Activated CD4-positive, alpha-beta T cell treated with anti-CD3 and anti-CD28 coated beads, Interleukin-2, Interleukin-6, amounts not matched to agents 100 ng/mL and 50 ng/mL, durations not matched to agents 16 hours and 8 hours (primary cell): ENCODE measurements around the gene MKLN1.
"Not testable (repeated sequence)": the region's sequence is repeated elsewhere in the genome, so short reads cannot be mapped to it uniquely, and the experiment has no call there.

Experiments used
- DNase-seq: peaks from one replicate; pipeline ENCODE4 v3.0.0-alpha.2; 2020

MKLN1 gene

DNA sequence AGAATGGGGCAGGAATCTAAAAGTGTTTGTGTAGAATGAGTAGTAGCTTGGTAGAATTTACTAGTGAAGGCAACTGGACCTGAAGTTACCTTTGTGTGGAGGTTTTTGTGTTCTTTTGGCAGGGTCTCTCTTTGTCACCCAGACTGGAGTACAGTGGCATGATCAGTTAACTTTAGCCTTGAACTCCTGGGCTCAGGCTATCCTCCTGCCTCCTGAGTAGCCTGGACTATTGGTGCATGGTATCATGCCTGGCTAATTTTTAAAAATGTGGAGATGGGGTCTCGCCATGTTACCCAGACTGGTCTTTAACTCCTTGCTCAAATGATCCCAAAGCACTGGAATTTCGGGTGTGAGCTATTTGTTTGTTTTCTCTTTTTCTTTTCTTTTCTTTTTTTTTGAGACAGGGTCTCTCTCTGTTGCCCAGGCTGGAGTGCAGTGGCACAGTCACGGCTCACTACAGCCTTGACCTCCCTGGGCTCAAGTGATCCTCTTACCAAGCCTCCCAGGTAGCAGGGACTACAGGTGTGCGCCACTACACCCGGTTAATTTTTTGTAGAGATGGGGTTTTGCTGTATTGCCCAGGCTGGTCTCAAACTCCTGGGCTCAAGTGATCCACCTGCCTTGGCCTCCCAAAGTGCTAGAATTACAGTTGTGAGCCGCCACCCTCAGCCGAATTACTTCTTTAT is 76.7 kb downstream of the MKLN1 start:
- DNase-seq, result no peak

DNA sequence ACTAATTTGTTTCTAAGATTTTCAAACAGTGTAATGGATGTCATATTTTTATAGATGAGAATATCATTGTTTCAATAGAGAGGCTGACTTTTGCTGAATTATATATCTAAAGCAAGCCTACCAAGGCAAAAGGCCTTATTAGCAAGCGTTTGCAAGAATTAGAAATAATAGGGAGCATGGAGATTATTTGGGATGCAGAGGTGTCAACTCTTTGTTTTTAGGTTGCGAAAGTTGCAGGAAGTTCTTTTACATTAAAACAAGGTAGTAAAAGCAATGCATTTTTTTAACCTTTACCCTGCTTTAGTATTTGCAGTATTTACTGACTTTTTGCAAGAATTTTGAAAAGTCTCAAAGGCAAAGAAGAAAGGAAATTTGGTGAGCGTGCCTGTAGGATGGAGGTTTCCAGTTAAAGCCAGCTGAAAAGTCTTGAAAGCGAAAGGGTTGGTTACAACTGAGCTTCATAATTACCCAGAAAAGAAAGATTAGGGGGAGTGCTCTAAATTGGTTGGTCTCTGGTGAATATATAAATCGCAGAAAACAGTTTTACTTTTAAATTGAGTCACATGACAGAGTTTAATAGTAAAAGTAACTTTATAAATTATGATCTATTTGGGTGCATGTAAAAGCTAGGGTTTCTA is 81.6 kb downstream of the MKLN1 start:
- no peak for DNase-seq

DNA sequence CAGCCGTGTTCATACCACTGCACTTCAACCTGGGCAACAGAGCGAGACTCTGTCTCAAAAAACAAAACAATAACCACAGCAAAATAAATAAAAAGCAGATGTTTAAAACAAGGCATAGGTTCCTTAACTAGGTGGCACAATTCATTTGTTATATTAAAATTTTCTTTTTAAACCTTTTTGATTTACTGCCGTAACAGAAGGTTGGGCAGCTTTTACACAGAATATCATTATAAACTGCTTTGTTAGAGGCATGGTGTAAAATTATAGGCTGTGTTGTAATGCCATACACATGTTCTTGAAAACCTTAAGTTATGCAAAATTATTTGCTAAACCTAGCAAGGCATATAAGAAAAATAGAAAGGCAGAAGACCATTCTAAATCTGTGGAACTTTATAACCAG is 84.4 kb downstream of the MKLN1 start:
- DNase-seq, result no peak

DNA sequence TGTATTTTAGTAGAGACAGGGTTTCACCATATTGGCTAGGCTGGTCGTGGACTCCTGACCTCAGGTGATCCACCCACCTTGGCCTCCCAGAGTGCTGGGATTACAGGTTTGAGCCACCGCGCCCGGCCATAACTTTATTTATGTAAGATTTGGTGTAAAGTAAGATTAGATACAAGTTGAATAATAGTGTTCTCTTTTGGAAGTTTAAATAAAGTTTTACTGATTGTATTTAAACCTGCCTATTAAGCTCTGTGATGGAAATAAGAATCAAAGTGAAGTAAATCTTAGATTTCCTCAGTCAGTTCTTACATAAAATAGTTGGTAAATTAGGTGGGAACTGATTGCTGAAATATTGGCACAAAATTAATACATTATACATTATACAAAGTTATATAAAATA is 86.0 kb downstream of the MKLN1 start:
- DNase-seq, result no peak

- DNase-seq, result peak; percentile 50
Observed at GRCh38 chr7:131424219-131424822, 96.6 kb downstream of the MKLN1 start.

DNA sequence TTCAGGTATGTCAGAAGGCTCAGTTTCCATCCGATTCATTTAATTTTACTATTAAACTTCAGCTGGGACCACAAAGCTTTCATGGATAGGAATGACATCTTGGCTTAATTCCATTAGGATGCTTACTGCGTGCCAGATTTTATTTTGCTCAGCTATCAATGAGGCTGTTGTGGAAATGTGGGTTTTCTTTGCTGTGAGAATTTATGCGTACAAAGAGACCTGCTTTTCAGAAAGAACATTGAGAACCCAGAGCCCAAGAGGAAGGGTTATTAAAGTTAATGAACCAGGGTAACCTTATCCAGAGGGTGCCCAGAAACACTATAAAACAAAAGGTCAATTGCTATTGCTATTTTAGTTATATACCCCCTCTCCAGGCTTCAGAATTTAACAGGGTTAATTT is 98.3 kb downstream of the MKLN1 start:
- DNase-seq, result no peak

DNA sequence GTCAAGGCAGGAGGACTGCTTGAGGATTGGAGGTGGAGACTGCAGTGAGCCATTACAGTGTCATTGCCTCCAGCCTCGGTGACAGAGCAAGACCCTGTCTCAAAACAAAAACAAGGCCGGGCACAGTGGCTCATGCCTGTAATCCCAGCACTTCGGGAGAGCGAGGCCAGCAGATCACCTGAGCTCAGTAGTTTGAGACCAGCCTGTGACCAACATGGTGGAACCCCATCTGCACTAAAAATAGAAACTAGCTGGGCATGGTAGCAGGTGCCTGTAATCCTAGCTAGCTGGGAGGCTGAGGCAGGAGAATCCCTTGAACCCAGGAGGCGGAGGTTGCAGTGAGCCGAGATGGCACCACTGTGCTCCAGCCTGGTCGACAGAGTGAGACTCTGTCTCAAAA is 103.2 kb downstream of the MKLN1 start:
- DNase-seq, result not testable (repeated sequence)

GRCh38 chr7:131431289-131431688 is 103.6 kb downstream of the MKLN1 start:
- DNase-seq, result no peak

DNA sequence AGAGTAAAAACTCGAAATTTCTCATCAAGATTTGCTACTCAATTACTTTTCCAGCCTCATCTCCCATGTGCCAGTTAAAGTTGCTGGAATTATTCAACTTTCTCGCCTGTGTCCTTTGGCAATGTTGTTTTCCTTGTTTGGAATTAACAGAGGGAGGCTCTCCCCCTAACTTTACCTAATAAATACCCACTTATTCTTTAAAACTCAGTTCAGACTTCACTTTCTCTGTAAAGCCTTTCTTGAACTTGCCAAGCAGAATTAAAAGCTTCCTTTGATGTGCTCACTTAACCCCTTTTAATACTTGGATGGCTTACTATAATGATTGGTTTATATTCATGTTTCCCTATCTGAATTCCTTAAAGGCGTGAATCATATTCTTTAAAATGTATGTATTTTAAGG is 104.1 kb downstream of the MKLN1 start:
- no peak for DNase-seq

DNA sequence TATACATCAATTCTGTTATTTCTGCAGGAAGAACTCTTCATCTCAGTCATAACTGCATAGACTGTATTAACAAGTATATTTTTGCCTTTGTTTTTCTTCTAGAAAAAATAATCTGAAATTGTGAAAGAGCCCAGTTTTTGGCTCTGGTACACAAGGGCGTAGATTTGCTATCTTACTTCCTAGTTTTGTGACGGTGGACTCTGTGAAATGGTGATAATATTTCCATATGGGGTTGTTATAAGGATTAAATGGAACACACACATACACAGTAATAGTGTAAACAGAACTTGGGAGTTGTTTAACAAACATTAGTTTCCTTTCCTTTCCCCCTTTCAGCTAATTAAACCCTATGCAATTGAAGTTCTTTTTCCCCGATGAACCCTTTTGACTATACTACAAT is 108.7 kb downstream of the MKLN1 start:
- DNase-seq, result no peak

- no peak for DNase-seq
Observed at GRCh38 chr7:131438969-131439368, 111.3 kb downstream of the MKLN1 start.

DNA sequence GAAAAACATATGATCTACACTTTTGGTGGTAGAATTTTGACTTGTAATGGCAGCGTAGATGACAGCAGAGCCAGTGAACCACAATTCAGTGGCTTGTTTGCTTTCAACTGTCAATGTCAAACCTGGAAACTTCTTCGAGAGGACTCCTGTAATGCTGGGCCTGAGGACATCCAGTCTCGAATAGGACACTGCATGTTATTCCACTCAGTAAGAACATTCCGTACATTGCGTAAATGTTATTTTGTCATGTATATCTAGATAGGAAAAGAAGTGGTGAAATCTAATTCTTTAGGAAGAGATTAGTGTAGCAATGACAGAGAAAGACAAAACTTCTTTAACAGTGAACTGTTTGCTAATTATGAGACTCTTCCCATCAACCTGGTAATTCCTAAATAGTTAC is 115.8 kb downstream of the MKLN1 start:
- DNase-seq, result no peak

- no peak for DNase-seq
Observed at GRCh38 chr7:131444683-131445082, 117.0 kb downstream of the MKLN1 start.

DNA sequence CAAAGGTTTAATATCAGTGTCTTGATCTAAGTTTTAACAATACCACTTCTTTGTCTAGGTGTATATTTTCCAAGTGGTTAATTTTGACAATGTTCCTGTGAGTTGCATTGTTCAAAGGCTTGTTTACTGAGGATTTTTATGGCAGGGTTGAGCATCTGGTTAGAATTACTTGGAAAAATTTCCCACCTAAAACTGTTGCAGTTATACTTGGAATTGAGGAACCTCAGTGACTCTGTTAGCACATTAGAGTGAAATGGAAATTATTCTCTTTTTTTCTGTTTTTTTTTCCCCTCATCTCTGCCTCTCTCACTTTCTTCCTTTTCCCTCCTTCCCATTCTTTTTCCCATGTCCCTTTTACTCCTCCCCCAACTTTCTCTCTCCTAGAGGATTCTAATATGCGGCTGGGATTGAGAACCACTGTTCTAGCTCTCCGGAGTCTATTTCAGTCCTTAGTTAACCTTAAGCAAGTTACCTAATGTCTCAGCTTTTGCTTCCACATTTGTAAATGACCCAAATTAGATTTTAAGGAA is 121.8 kb downstream of the MKLN1 start:
- DNase-seq, result no peak

GRCh38 chr7:131454498-131454897 is 126.8 kb downstream of the MKLN1 start:
- no peak for DNase-seq

DNA sequence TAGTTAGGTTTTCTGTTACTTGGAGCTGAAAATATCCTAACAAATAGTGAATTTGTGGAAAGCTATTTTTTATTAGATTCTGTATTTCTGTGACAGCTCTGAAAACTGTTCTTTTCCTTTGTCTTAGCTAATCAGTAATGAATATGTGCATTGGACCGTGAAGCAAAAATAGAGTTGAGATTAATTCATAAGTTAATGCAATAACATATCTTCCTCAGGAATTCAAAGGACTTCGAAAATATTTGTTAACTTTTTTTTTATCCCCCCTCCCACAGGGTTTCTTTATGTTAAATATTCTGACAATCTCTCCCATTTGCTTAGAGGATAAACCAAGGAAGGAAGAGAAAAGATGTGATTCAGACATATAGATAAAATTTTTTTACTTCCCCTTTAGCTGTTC is 127.3 kb downstream of the MKLN1 start:
- DNase-seq, result no peak

DNA sequence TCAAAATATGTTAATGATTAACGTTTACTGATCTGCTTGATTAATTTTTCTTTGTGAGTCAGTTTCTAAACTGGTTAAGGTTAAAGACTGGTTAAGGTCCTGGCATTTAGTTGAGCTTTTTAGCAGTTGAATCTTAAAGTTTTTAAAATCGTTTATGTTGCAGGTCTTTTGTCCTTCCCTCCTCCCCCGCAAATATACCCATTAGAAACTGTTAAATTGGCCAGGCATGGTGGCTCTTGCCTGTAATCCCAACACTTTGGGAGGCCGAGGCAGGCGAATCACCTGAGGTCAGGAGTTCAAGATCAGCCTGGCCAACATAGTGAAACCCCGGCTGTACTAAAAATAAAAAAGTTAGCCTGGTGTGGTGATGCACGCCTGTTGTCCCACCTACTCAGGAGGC is 127.9 kb downstream of the MKLN1 start:
- DNase-seq, result no peak

DNA sequence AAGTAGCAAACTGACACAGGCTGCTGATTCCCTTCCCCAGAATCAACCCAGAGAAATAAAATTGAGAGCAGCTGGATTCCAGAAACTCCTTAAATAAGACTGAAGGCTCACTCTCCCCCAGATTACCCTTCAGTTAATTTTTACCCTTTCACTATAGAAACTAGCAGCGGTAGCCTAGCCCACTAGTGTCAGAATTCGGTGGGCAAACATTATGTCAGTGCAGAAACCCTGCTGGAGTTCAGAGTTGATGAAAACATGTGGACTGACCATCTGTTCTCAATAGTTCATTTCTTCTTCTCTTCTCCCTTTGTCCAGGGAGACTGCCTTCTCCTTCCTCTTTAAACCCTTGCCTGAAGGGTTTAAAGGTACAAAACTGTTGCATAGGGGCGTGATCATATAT is 128.7 kb downstream of the MKLN1 start:
- no peak for DNase-seq

- no peak for DNase-seq
Observed at GRCh38 chr7:131459256-131459655, 131.6 kb downstream of the MKLN1 start.

- DNase-seq, result no peak
Observed at GRCh38 chr7:131462059-131462458, 134.4 kb downstream of the MKLN1 start.

DNA sequence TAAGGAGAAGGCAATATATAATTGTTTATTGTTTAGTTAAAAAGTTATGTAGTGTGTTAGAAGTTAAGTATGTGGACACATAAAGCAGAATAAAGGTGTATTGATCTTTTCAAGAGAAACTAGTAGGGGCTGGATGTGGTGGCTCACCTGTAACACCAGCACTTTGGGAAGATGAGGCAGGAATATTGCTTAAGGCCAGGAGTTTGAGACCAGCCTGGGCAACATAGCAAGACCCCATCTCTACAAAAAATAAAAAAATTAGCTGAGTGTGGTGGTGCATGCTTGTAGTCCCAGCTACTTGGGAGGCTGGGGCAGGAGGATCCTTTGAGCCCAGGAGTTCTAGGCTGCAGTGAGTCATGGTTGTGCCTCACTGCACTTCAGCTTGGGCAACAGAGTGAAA is 135.0 kb downstream of the MKLN1 start:
- not testable (repeated sequence) for DNase-seq

DNA sequence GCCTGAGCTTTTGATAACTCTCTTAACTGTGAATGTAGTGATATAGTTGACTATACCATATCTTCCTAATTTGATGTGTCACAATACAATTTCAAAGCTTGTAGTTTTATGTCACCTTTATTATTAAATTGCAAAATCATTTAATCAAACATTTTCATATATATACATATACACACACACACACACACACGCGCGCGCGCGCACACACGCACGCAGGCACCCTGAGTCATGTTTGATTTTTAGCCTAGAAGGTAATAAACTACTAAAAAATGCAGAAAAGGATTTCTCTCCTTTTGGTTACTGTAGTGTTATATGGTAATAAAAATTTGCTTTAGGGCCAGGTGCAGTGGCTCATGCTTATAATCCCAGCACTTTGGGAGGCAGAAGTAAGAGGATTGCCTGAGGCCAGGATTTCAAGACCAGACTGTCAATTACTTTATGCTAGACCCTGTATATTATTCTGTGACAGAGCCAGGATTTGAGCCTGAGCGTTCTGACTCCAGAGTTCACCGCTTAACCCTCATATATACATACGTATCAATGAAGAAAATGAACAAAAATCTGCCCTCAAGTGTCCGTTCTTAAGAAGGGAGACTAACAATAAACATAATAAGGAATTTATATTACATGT is 139.2 kb downstream of the MKLN1 start:
- no peak for DNase-seq

- no peak for DNase-seq
Observed at GRCh38 chr7:131467788-131468187, 140.1 kb downstream of the MKLN1 start.
